Measurements from ENCODE around the gene SLC12A4. TPM values are rescaled to one million over a fixed set of nuclear protein-coding genes. Genes with fewer than 3 reads are reported as not detected.

The SLC12A4 gene
- total and polyA plus RNA-seq, 7 donors = 18.3 to 89.5 (median 31.9) TPM

- WGBS, 3 donors = 7 to 22% (median 10%) methylated on average over 13 of the region's 13 CpGs
- Histone ChIP-seq H3K4me3 (peak overlapping the region; percentile 7), H3K4me1 (peaks cover 54% of the 10 kb centered on the region), H3K36me3 (ENCODE audit: insufficient read depth in 1 of 2, low read depth in 1 of 2) (peaks cover 0 to 40% of the 10 kb centered on the region in 2 donors), H3K9me3 (no peaks in the 10 kb centered on the region), H3K27ac (peak overlapping the region; percentile 83), H3K27me3 (ENCODE audit: insufficient read depth in 3 of 3, low read length in 2 of 3) (no peaks in the 10 kb centered on the region)
- TF ChIP-seq CTCF (IDR thresholded peaks at IDR 0.05) = no peak
- intact Hi-C loops (cut with DNase I) = loop anchor here (2.0 to 10.0 kb wide), 3 partner anchors 116 to 253 kb away; no protein-coding TSS in a partner anchor
- ATAC-seq (peak; percentile 39 to 73 (median 55)), DNase-seq (peak in 1 of 2 donors; percentile 35)
Observed at GRCh38 chr16:67926181-67926750, 42.2 kb downstream of the SLC12A4 start.

GRCh38 chr16:67924140-67924906, 44.1 kb downstream of the SLC12A4 start:
- peaks cover 0 to 26% of the 10 kb centered on the region in 2 donors for H3K36me3 ChIP-seq (ENCODE audit: insufficient read depth in 1 of 2, low read depth in 1 of 2)
- peaks cover 74% of the 10 kb centered on the region for H3K4me1 ChIP-seq
- DNase-seq (no peak), ATAC-seq (no peak)
- no peaks in the 10 kb centered on the region for H3K9me3 ChIP-seq
- H3K27me3 ChIP-seq (ENCODE audit: insufficient read depth in 3 of 3, low read length in 2 of 3) = no peaks in the 10 kb centered on the region
- intact Hi-C loops (cut with DNase I) = loop anchor here in 1 of 2 donors (10.0 kb wide), 1 partner anchor 250 kb away; no protein-coding TSS in a partner anchor
- TF ChIP-seq CTCF (IDR thresholded peaks at IDR 0.05) = no peak
- no peak overlapping the region for H3K4me3 ChIP-seq
- peak overlapping the region; percentile 83 for H3K27ac ChIP-seq
- 83 to 96% (median 92%) methylated on average over 10 of the region's 10 CpGs for WGBS, 3 donors

- Histone ChIP-seq H3K27ac (peak overlapping the region; percentile 83), H3K9me3 (no peaks in the 10 kb centered on the region), H3K27me3 (ENCODE audit: insufficient read depth in 3 of 3, low read length in 2 of 3) (no peaks in the 10 kb centered on the region), H3K4me1 (peaks cover 81% of the 10 kb centered on the region), H3K36me3 (ENCODE audit: insufficient read depth in 1 of 2, low read depth in 1 of 2) (peaks cover 0 to 19% of the 10 kb centered on the region in 2 donors), H3K4me3 (no peak overlapping the region)
- TF ChIP-seq CTCF (IDR thresholded peaks at IDR 0.05) = no peak
- DNase-seq (no peak), ATAC-seq (peak in 1 of 4 donors; percentile 15)
- intact Hi-C loops (cut with DNase I) = loop anchor here in 1 of 2 donors (10.0 kb wide), 1 partner anchor 249 kb away; no protein-coding TSS in a partner anchor
- WGBS, 3 donors = 55 to 72% (median 60%) methylated on average over 10 of the region's 10 CpGs
Observed at GRCh38 chr16:67923414-67924116, 44.9 kb downstream of the SLC12A4 start.

- Histone ChIP-seq H3K27ac (peak overlapping the region; percentile 83), H3K4me1 (peaks cover 85% of the 10 kb centered on the region), H3K27me3 (ENCODE audit: insufficient read depth in 3 of 3, low read length in 2 of 3) (no peaks in the 10 kb centered on the region), H3K4me3 (no peak overlapping the region), H3K9me3 (no peaks in the 10 kb centered on the region), H3K36me3 (ENCODE audit: insufficient read depth in 1 of 2, low read depth in 1 of 2) (peaks cover 0 to 13% of the 10 kb centered on the region in 2 donors)
- intact Hi-C loops (cut with DNase I) = loop anchor here in 1 of 2 donors (10.0 kb wide), 1 partner anchor 248 kb away; no protein-coding TSS in a partner anchor
- 75 to 80% (median 78%) methylated on average over 8 of the region's 8 CpGs for WGBS, 3 donors
- no peak for ATAC-seq
- no peak for TF ChIP-seq CTCF (IDR thresholded peaks at IDR 0.05)
- DNase-seq = no peak
Observed at GRCh38 chr16:67922740-67923139, 45.7 kb downstream of the SLC12A4 start.
